ENCODE measurements around the gene MAK.
"Not testable (repeated sequence)": the region's sequence is repeated elsewhere in the genome, so short reads cannot be mapped to it uniquely, and the experiment has no call there.

MAK gene

DNA sequence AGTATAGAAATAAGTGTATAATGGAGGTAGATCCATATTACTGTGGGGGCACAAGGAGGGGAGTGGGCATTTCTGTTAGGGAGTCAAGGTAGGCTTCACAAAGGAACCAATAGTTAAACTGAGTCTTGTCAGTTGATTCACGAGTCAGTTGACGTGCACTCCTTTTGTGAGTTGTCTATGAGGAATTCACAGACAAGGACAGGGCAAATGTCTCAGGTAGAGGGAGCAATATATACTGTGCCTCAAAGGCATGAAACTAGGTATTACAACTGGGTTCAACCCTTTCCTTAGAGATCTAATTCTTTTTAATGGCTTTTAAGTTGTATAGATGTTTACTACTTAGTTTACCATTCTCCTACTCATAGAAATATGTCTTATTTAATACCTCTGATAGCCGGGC lies 104.5 kb downstream of the MAK start:
- Mint-ChIP-seq H3K4me3 (peak overlapping the region; percentile 35), H3K9me3 (no peaks in the 10 kb centered on the region), H3K36me3 (peaks cover 26% of the 10 kb centered on the region), H3K4me1 (peaks cover 9% of the 10 kb centered on the region), H3K27ac (peak overlapping the region; percentile 50)
- DNase-seq (ENCODE audit: low spot score in 2 of 2) (no peak), ATAC-seq (no peak)

- peak overlapping the region; percentile 35 for H3K4me3 Mint-ChIP-seq
- no peaks in the 10 kb centered on the region for H3K9me3 Mint-ChIP-seq
- DNase-seq (ENCODE audit: low spot score in 2 of 2): peak in 1 of 2 donors; percentile 73
- H3K27ac Mint-ChIP-seq: peak overlapping the region; percentile 50
- peak; percentile 80 for ATAC-seq
- peaks cover 29% of the 10 kb centered on the region for H3K36me3 Mint-ChIP-seq
- H3K4me1 Mint-ChIP-seq: peaks cover 9% of the 10 kb centered on the region
Measured at GRCh38 chr6:10733151-10733715, 105.1 kb downstream of the MAK start.

DNA sequence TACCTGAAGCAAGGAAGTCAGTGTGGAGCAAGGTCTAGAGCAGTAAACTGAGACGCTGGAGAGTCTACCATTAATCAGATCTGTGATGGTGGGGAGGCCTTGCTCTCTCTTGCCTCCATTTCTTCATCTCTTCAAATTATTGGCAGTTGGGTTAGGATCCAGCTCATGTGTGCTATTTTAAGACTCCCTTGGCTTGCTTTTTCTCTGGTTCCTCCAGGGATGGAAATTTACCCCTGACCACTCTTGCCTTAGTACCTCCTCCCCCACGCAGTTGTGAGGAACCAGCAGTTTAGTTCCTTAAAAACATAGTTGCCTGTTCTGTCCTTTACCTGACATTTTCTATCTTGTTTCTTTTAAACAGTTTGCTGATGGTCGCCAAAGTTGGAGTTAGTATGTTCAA lies 108.1 kb downstream of the MAK start:
- Mint-ChIP-seq H3K36me3 (peaks cover 37% of the 10 kb centered on the region), H3K4me1 (peaks cover 25% of the 10 kb centered on the region), H3K4me3 (no peak overlapping the region), H3K9me3 (no peaks in the 10 kb centered on the region), H3K27ac (no peak overlapping the region)
- no peak for ATAC-seq
- DNase-seq (ENCODE audit: low spot score in 2 of 2): no peak

DNA sequence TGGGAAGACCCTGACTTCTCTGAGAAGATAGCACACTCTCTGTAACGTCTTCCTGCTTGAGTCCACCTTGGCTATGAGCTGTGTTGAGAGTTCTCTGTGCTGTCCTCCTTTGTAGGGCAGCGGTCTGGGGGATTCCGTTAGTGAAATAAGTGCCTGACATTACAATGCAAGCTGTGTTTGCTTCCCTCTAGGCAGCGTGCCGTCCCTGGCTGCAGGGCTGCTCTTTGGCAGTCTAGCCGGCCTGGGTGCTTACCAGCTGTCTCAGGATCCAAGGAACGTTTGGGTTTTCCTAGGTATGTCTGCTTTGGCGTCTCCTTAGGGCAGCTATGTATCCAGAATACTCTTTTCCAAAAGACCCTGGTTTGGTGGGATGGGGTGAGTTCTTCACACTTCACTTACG lies 112.6 kb downstream of the MAK start:
- no peak overlapping the region for H3K4me3 Mint-ChIP-seq

DNA sequence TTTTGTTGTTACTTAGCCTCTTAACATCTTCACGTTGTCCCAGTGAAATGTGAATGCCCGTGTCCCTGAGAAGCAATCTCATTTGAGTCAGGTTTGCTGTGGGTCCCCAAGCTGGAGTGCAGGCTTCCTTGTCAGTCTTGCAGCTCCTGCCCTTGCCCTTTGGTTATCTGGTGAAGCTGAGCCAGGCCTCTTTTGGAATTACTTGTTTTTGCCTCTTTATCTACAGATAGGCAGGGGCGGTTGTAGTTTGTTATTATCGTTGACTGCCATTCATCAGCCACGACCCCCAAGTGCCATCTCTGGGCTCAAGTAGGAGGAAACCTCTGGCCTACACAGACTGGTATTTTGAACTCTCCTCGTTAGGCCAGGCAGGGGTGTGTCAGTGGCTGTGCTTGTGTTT lies 113.3 kb downstream of the MAK start:
- no peak for ATAC-seq
- Mint-ChIP-seq H3K36me3 (peaks cover 28% of the 10 kb centered on the region), H3K27ac (peak overlapping the region; percentile 24), H3K4me1 (peaks cover 33% of the 10 kb centered on the region), H3K9me3 (no peaks in the 10 kb centered on the region), H3K4me3 (no peak overlapping the region)
- DNase-seq (ENCODE audit: low spot score in 2 of 2): no peak

More for the DNA sequence above, 112.6 kb downstream of the MAK start:
- ATAC-seq (no peak), DNase-seq (ENCODE audit: low spot score in 2 of 2) (no peak)
- Mint-ChIP-seq H3K9me3 (no peaks in the 10 kb centered on the region), H3K36me3 (peaks cover 35% of the 10 kb centered on the region), H3K4me1 (peaks cover 33% of the 10 kb centered on the region), H3K27ac (peak overlapping the region; percentile 24)

- Mint-ChIP-seq H3K27ac (peak overlapping the region; percentile 93), H3K4me1 (peaks cover 39% of the 10 kb centered on the region), H3K9me3 (no peaks in the 10 kb centered on the region), H3K4me3 (peak overlapping the region; percentile 94), H3K36me3 (peaks cover 15% of the 10 kb centered on the region)
- no peak for DNase-seq (ENCODE audit: low spot score in 2 of 2)
- no peak for ATAC-seq
Measured at GRCh38 chr6:10723567-10723881, 114.8 kb downstream of the MAK start.

- DNase-seq (ENCODE audit: low spot score in 2 of 2) (peak; percentile 72 to 93), ATAC-seq (peak; percentile 95)
- peak within 1 kb of the TSS; percentile 94 for H3K4me3 Mint-ChIP-seq
- H3K9me3 Mint-ChIP-seq: no peaks in the 10 kb centered on the region
- peak within 1 kb of the TSS; percentile 93 for H3K27ac Mint-ChIP-seq
- H3K4me1 Mint-ChIP-seq: peaks cover 39% of the 10 kb centered on the region
- H3K36me3 Mint-ChIP-seq: peaks cover 15% of the 10 kb centered on the region
Measured at GRCh38 chr6:10722820-10723566, 115.3 kb downstream of the MAK start, which contains the start of gene TMEM14C. TSS of gene TMEM14C (plus strand) at chr6:10723070. CDS start at chr6:10724614, 1,544 bp downstream.

GRCh38 chr6:10722570-10722819 lies 115.8 kb downstream of the MAK start:
- H3K4me1 Mint-ChIP-seq: peaks cover 39% of the 10 kb centered on the region
- H3K9me3 Mint-ChIP-seq: no peaks in the 10 kb centered on the region

GRCh38 chr6:10721850-10722569 lies 116.3 kb downstream of the MAK start:
- no peak for DNase-seq (ENCODE audit: low spot score in 2 of 2)
- Mint-ChIP-seq H3K4me3 (peak overlapping the region; percentile 94), H3K27ac (peak overlapping the region; percentile 93), H3K9me3 (no peaks in the 10 kb centered on the region), H3K36me3 (peaks cover 15% of the 10 kb centered on the region), H3K4me1 (peaks cover 35% of the 10 kb centered on the region)
- no peak for ATAC-seq

More at GRCh38 chr6:10722570-10722819, 115.8 kb downstream of the MAK start:
- ATAC-seq (no peak), DNase-seq (ENCODE audit: low spot score in 2 of 2) (no peak)
- Mint-ChIP-seq H3K36me3 (peaks cover 15% of the 10 kb centered on the region), H3K27ac (peak overlapping the region; percentile 93), H3K4me3 (peak overlapping the region; percentile 94)

DNA sequence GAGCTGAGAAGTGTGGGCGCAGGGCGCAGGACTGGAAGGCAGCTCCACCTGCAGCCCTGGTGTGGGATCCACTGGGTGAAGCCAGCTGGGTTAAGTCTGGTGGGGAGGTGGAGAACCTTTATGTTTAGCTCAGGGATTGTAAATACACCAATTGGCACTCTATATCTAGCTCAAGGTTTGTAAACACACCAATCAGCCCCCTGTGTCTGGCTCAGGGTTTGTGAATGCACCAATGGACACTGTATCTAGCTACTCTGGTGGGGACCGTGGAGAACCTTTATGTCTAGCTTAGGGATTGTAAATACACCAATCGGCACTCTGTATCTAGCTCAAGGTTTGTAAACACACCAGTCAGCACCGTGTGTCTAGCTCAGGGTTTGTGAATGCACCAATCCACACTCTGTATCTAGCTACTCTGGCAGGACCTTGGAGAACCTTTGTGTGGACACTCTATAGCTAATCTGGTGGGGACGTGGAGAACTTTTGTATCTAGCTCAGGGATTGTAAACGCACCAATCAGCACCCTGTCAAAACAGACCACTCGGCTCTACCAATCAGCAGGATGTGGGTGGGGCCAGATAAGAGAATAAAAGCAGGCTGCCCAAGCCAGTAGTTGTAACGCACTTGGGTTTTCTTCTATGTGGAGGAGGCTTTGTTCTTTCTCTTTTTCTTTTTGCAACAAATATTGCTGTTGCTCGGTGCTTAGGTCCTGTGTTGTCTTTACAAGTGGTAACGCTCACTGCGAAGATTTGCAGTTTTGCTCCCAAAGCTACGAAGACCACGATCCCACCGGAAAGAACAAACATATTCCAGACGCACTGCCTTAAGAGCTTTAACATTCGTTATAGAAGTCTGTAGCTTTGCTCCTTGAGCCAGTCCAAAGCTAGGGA lies 117.1 kb downstream of the MAK start:
- ATAC-seq, H3K9me3 Mint-ChIP-seq: not testable (repeated sequence)
- Mint-ChIP-seq H3K27ac (peak overlapping the region; percentile 34), H3K4me1 (peaks cover 29% of the 10 kb centered on the region), H3K36me3 (peaks cover 12% of the 10 kb centered on the region), H3K4me3 (peak overlapping the region; percentile 94)
- DNase-seq (ENCODE audit: low spot score in 2 of 2): peak in 1 of 2 donors; percentile 59

GRCh38 chr6:10720265-10720959 lies 117.9 kb downstream of the MAK start:
- peak overlapping the region; percentile 94 for H3K4me3 Mint-ChIP-seq
- peaks cover 24% of the 10 kb centered on the region for H3K4me1 Mint-ChIP-seq
- DNase-seq (ENCODE audit: low spot score in 2 of 2) (peak; percentile 36 to 77), ATAC-seq (peak; percentile 56)
- H3K36me3 Mint-ChIP-seq: peaks cover 9% of the 10 kb centered on the region
- peak overlapping the region; percentile 67 for H3K27ac Mint-ChIP-seq
- no peaks in the 10 kb centered on the region for H3K9me3 Mint-ChIP-seq

- DNase-seq (ENCODE audit: low spot score in 2 of 2) (no peak), ATAC-seq (no peak)
- H3K4me3 Mint-ChIP-seq: peak overlapping the region; percentile 94
- peaks cover 6% of the 10 kb centered on the region for H3K36me3 Mint-ChIP-seq
- H3K9me3 Mint-ChIP-seq: no peaks in the 10 kb centered on the region
- H3K27ac Mint-ChIP-seq: peak overlapping the region; percentile 67
- peaks cover 20% of the 10 kb centered on the region for H3K4me1 Mint-ChIP-seq
Measured at GRCh38 chr6:10719964-10720264, 118.4 kb downstream of the MAK start.

DNA sequence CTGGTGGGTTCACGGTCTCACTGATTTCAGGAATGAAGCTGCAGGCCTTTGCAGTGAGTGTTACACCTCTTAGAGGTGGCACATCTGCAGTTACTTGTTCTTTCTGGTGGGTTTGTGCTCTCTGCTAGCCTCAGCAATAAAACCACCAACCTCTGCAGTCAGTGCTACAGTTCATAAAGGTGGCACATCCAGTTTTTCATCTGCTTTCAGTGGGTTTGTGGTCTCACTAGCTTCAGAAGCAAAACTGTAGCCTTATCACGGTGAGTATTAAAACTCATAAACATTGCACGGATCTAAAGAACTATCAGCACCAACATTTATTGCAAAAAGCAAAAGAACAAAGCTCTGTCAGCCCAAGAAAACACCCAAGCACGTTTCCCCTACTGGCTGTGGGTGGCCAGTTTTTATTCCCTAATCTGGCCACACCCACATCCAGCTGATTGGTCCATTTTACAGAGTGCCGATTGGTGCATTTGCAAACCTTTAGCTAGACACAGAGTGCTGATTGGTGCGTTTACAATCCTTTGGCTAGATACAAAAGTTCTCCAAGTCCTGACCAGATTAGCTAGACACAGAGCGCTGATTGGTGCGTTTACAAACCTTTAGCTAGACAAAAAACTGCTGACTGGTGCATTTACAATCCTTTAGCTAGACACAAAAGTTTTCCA lies 118.9 kb downstream of the MAK start:
- Mint-ChIP-seq H3K27ac (peak overlapping the region; percentile 67), H3K9me3 (no peaks in the 10 kb centered on the region), H3K36me3 (peaks cover 6% of the 10 kb centered on the region), H3K4me3 (peak overlapping the region; percentile 94), H3K4me1 (peaks cover 21% of the 10 kb centered on the region)
- peak; percentile 4 for ATAC-seq
- peak in 1 of 2 donors; percentile 65 for DNase-seq (ENCODE audit: low spot score in 2 of 2)

DNA sequence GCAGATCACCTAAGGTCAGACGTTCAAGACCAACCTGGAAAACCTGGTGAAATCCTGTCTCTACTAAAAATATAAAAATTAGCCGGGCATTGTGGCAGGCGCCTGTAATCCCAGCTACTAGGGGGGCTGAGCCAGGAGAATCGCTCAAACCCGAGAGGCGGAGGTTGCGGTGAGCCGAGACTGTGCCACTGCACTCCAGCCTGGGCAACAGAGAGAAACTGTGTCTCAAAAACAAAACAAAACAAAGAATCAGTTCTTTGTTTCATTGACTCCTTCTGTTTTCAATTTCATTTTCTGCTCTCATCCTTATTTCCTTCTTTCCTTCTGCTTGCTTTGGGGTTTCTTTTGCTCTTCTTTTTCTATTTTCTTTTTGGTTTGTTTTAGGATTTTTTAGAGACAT lies 124.4 kb downstream of the MAK start:
- Mint-ChIP-seq H3K27ac (peak overlapping the region; percentile 52), H3K36me3 (peaks cover 27% of the 10 kb centered on the region), H3K4me3 (no peak overlapping the region), H3K4me1 (peaks cover 6% of the 10 kb centered on the region), H3K9me3 (no peaks in the 10 kb centered on the region)
- ATAC-seq: no peak
- no peak for DNase-seq (ENCODE audit: low spot score in 2 of 2)
